T-helper 1 cell treated with Interleukin-12 subunit alpha and Interleukin-12 subunit beta and Interleukin-4 antibody, amounts not matched to agents 30 μg/mL and 1 μg/mL, for 36 hours (primary cell): Measurements from ENCODE around the gene SLC9A2.

ENCODE experiments used
- H3K27ac Mint-ChIP-seq: one replicate; pipeline ENCODE4 v1.8.0; 2021; ENCODE audit warnings: mild to moderate bottlenecking, mixed read lengths
- H3K27me3 Mint-ChIP-seq: one replicate; pipeline ENCODE4 v1.8.0; 2021; ENCODE audit warnings: low read depth, mixed read lengths
- H3K36me3 Mint-ChIP-seq: one replicate; pipeline ENCODE4 v1.8.0; 2021; ENCODE audit warnings: low read depth, mixed read lengths
- H3K4me1 Mint-ChIP-seq: one replicate; pipeline ENCODE4 v1.8.0; 2021; ENCODE audit warnings: low read depth, mixed read lengths
- H3K4me3 Mint-ChIP-seq: one replicate; pipeline ENCODE4 v1.8.0; 2021; ENCODE audit warnings: mild to moderate bottlenecking, moderate library complexity, mixed read lengths
- H3K9me3 Mint-ChIP-seq: one replicate; pipeline ENCODE4 v1.8.0; 2021; ENCODE audit warnings: mixed read lengths

The SLC9A2 gene

GRCh38 chr2:102599486-102599885 lies 19.9 kb upstream of the SLC9A2 start:
- H3K27ac Mint-ChIP-seq: no peak overlapping the region
- H3K4me3 Mint-ChIP-seq: no peak overlapping the region
- no peaks in the 10 kb centered on the region for H3K36me3 Mint-ChIP-seq
- H3K9me3 Mint-ChIP-seq: no peaks in the 10 kb centered on the region
- peaks cover 36% of the 10 kb centered on the region for H3K27me3 Mint-ChIP-seq
- no peaks in the 10 kb centered on the region for H3K4me1 Mint-ChIP-seq

GRCh38 chr2:102601730-102602129 lies 17.6 kb upstream of the SLC9A2 start:
- Mint-ChIP-seq H3K27ac (no peak overlapping the region), H3K9me3 (no peaks in the 10 kb centered on the region), H3K4me1 (no peaks in the 10 kb centered on the region), H3K27me3 (peaks cover 32% of the 10 kb centered on the region), H3K36me3 (no peaks in the 10 kb centered on the region), H3K4me3 (no peak overlapping the region)

GRCh38 chr2:102603904-102604303 lies 15.4 kb upstream of the SLC9A2 start:
- H3K27ac Mint-ChIP-seq: no peak overlapping the region
- H3K36me3 Mint-ChIP-seq: no peaks in the 10 kb centered on the region
- H3K9me3 Mint-ChIP-seq: no peaks in the 10 kb centered on the region
- H3K27me3 Mint-ChIP-seq: peaks cover 31% of the 10 kb centered on the region
- H3K4me1 Mint-ChIP-seq: no peaks in the 10 kb centered on the region
- H3K4me3 Mint-ChIP-seq: no peak overlapping the region

- H3K9me3 Mint-ChIP-seq: no peaks in the 10 kb centered on the region
- peaks cover 27% of the 10 kb centered on the region for H3K27me3 Mint-ChIP-seq
- no peak overlapping the region for H3K27ac Mint-ChIP-seq
- no peaks in the 10 kb centered on the region for H3K36me3 Mint-ChIP-seq
- H3K4me1 Mint-ChIP-seq: no peaks in the 10 kb centered on the region
- H3K4me3 Mint-ChIP-seq: no peak overlapping the region
Observed at GRCh38 chr2:102604769-102605168, 14.6 kb upstream of the SLC9A2 start.

GRCh38 chr2:102606353-102606752 lies 13.0 kb upstream of the SLC9A2 start:
- no peak overlapping the region for H3K4me3 Mint-ChIP-seq
- H3K27me3 Mint-ChIP-seq: peaks cover 16% of the 10 kb centered on the region
- H3K9me3 Mint-ChIP-seq: no peaks in the 10 kb centered on the region
- no peaks in the 10 kb centered on the region for H3K4me1 Mint-ChIP-seq
- H3K27ac Mint-ChIP-seq: no peak overlapping the region
- no peaks in the 10 kb centered on the region for H3K36me3 Mint-ChIP-seq

GRCh38 chr2:102615620-102616436 lies 3.5 kb upstream of the SLC9A2 start:
- no peak overlapping the region for H3K27ac Mint-ChIP-seq
- no peaks in the 10 kb centered on the region for H3K9me3 Mint-ChIP-seq
- peaks cover 5% of the 10 kb centered on the region for H3K4me1 Mint-ChIP-seq
- peaks cover 54% of the 10 kb centered on the region for H3K27me3 Mint-ChIP-seq
- H3K36me3 Mint-ChIP-seq: no peaks in the 10 kb centered on the region
- no peak overlapping the region for H3K4me3 Mint-ChIP-seq

GRCh38 chr2:102618452-102619413 lies 620 bp upstream of the SLC9A2 start:
- peaks cover 73% of the 10 kb centered on the region for H3K27me3 Mint-ChIP-seq
- H3K4me3 Mint-ChIP-seq: peak overlapping the region; percentile 51
- H3K9me3 Mint-ChIP-seq: no peaks in the 10 kb centered on the region
- H3K27ac Mint-ChIP-seq: no peak overlapping the region
- H3K4me1 Mint-ChIP-seq: peaks cover 5% of the 10 kb centered on the region
- no peaks in the 10 kb centered on the region for H3K36me3 Mint-ChIP-seq

GRCh38 chr2:102620332-102620731 lies 979 bp downstream of the SLC9A2 start:
- Mint-ChIP-seq H3K9me3 (no peaks in the 10 kb centered on the region), H3K4me1 (peaks cover 5% of the 10 kb centered on the region), H3K36me3 (no peaks in the 10 kb centered on the region), H3K27me3 (peaks cover 67% of the 10 kb centered on the region), H3K4me3 (no peak overlapping the region), H3K27ac (no peak overlapping the region)

- no peak overlapping the region for H3K27ac Mint-ChIP-seq
- H3K27me3 Mint-ChIP-seq: peaks cover 58% of the 10 kb centered on the region
- H3K4me1 Mint-ChIP-seq: peaks cover 5% of the 10 kb centered on the region
- no peaks in the 10 kb centered on the region for H3K36me3 Mint-ChIP-seq
- no peak overlapping the region for H3K4me3 Mint-ChIP-seq
- no peaks in the 10 kb centered on the region for H3K9me3 Mint-ChIP-seq
Observed at GRCh38 chr2:102621630-102622029, 2.3 kb downstream of the SLC9A2 start.

GRCh38 chr2:102622646-102623045 lies 3.3 kb downstream of the SLC9A2 start:
- no peak overlapping the region for H3K4me3 Mint-ChIP-seq
- no peak overlapping the region for H3K27ac Mint-ChIP-seq
- H3K4me1 Mint-ChIP-seq: peaks cover 5% of the 10 kb centered on the region
- peaks cover 58% of the 10 kb centered on the region for H3K27me3 Mint-ChIP-seq
- no peaks in the 10 kb centered on the region for H3K9me3 Mint-ChIP-seq
- H3K36me3 Mint-ChIP-seq: no peaks in the 10 kb centered on the region

- Mint-ChIP-seq H3K4me3 (no peak overlapping the region), H3K27ac (no peak overlapping the region), H3K27me3 (peaks cover 24% of the 10 kb centered on the region), H3K4me1 (peaks cover 3% of the 10 kb centered on the region), H3K36me3 (no peaks in the 10 kb centered on the region), H3K9me3 (no peaks in the 10 kb centered on the region)
Observed at GRCh38 chr2:102630458-102630857, 11.1 kb downstream of the SLC9A2 start.

- H3K4me1 Mint-ChIP-seq: peaks cover 3% of the 10 kb centered on the region
- peaks cover 21% of the 10 kb centered on the region for H3K27me3 Mint-ChIP-seq
- H3K9me3 Mint-ChIP-seq: no peaks in the 10 kb centered on the region
- H3K4me3 Mint-ChIP-seq: no peak overlapping the region
- no peaks in the 10 kb centered on the region for H3K36me3 Mint-ChIP-seq
- H3K27ac Mint-ChIP-seq: no peak overlapping the region
Observed at GRCh38 chr2:102632380-102633175, 13.2 kb downstream of the SLC9A2 start.

GRCh38 chr2:102634831-102635241 lies 15.5 kb downstream of the SLC9A2 start:
- H3K9me3 Mint-ChIP-seq: no peaks in the 10 kb centered on the region
- H3K4me3 Mint-ChIP-seq: no peak overlapping the region
- H3K27me3 Mint-ChIP-seq: peaks cover 21% of the 10 kb centered on the region
- H3K27ac Mint-ChIP-seq: no peak overlapping the region
- H3K4me1 Mint-ChIP-seq: peaks cover 3% of the 10 kb centered on the region
- H3K36me3 Mint-ChIP-seq: no peaks in the 10 kb centered on the region

GRCh38 chr2:102635317-102635716 lies 16.0 kb downstream of the SLC9A2 start:
- H3K9me3 Mint-ChIP-seq: no peaks in the 10 kb centered on the region
- H3K4me3 Mint-ChIP-seq: no peak overlapping the region
- H3K4me1 Mint-ChIP-seq: peaks cover 3% of the 10 kb centered on the region
- no peaks in the 10 kb centered on the region for H3K36me3 Mint-ChIP-seq
- H3K27me3 Mint-ChIP-seq: peaks cover 20% of the 10 kb centered on the region
- H3K27ac Mint-ChIP-seq: no peak overlapping the region
